HEK293 (cell line): ENCODE measurements around the gene CADM1.

Experiments used
- CTCF ChIA-PET: fragments of 350-600 bp; formaldehyde crosslinking; extraction: SDS; loops from one replicate; lab custom pipeline; 2021; ENCODE audit warnings: antibody characterized with exemption; lab: Yijun Ruan, JAX
- POLR2A ChIA-PET: fragments of 300-600 bp; formaldehyde crosslinking; extraction: SDS; loops from one replicate; lab custom pipeline; 2020; ENCODE audit warnings: antibody characterized with exemption, inconsistent platforms; lab: Yijun Ruan, JAX
- H3K27ac ChIP-seq: fragments of 200-500 bp; sonication (Bioruptor generic); 2 replicates; pipeline ENCODE4 v1.5.1; 2014; ENCODE audit warnings: low read depth, low read length, control low read depth, inconsistent platforms; ENCODE audit errors: extremely low read depth
- H3K36me3 ChIP-seq, 2 experiments: fragments of 200-500 bp in 1 of 2; sonication (Bioruptor generic) in 1 of 2; 1 replicate in 1 of 2; 2 replicates in 1 of 2; pipeline ENCODE4 v1.5.1; 2014 to 2017; ENCODE audit warnings: inconsistent platforms in 2 of 2, low read length in 2 of 2; ENCODE audit not compliant: control insufficient read depth in 2 of 2, insufficient read depth in 1 of 2
- H3K4me1 ChIP-seq: fragments of 200-500 bp; sonication (Bioruptor generic); 2 replicates; pipeline ENCODE4 v1.5.1; 2014; ENCODE audit warnings: mild to moderate bottlenecking, low read length, inconsistent platforms; ENCODE audit not compliant: control insufficient read depth, insufficient read depth
- H3K4me3 ChIP-seq: 2 replicates; pipeline ENCODE4 v1.5.1; 2011; ENCODE audit warnings: low read depth, mild to moderate bottlenecking, control low read depth, low read length, moderate library complexity
- H3K9me3 ChIP-seq: fragments of 200-500 bp; sonication (Bioruptor generic); 2 replicates; pipeline ENCODE4 v1.5.1; 2014; ENCODE audit warnings: low read depth, low read length, inconsistent platforms; ENCODE audit not compliant: control insufficient read depth, insufficient read depth
- GLI2 ChIP-seq: fragments of 450-650 bp; formaldehyde crosslinking; IDR thresholded peaks from 2 replicates; pipeline ENCODE4; 2017; ENCODE audit warnings: missing biosample characterization, missing genetic modification characterization, low read depth, borderline replicate concordance
- REPIN1 ChIP-seq: fragments of 450-650 bp; formaldehyde crosslinking; IDR thresholded peaks from 2 replicates; pipeline ENCODE4 v1.5.1; 2017; ENCODE audit warnings: missing biosample characterization, missing genetic modification characterization, low read depth
- SALL2 ChIP-seq: fragments of 450-650 bp; formaldehyde crosslinking; IDR thresholded peaks from 2 replicates; pipeline ENCODE4 v1.5.0; 2017; ENCODE audit warnings: missing biosample characterization, mild to moderate bottlenecking, missing genetic modification characterization, borderline replicate concordance
- SP2 ChIP-seq: fragments of 450-650 bp; formaldehyde crosslinking; IDR thresholded peaks from 2 replicates; pipeline ENCODE4 v1.5.1; 2016; ENCODE audit warnings: missing biosample characterization, missing genetic modification characterization
- SP7 ChIP-seq: fragments of 450-650 bp; formaldehyde crosslinking; IDR thresholded peaks from 2 replicates; pipeline ENCODE4 v1.5.1; 2016; ENCODE audit warnings: missing biosample characterization, missing genetic modification characterization
- ZFP3 ChIP-seq: fragments of 450-650 bp; formaldehyde crosslinking; IDR thresholded peaks from 2 replicates; pipeline ENCODE4 v1.5.1; 2016; ENCODE audit warnings: low read depth, missing biosample characterization, missing genetic modification characterization
- ZNF121 ChIP-seq: fragments of 450-650 bp; formaldehyde crosslinking; IDR thresholded peaks from 2 replicates; pipeline ENCODE4 v1.5.1; 2016; ENCODE audit warnings: missing biosample characterization, missing genetic modification characterization
- ZNF132 ChIP-seq: fragments of 450-650 bp; formaldehyde crosslinking; IDR thresholded peaks from 2 replicates; pipeline ENCODE4 v1.5.1; 2017; ENCODE audit warnings: missing biosample characterization, missing genetic modification characterization, borderline replicate concordance
- ZNF140 ChIP-seq: fragments of 450-650 bp; formaldehyde crosslinking; IDR thresholded peaks from 2 replicates; pipeline ENCODE4 v1.5.1; 2016; ENCODE audit warnings: missing biosample characterization, missing genetic modification characterization
- ZNF24 ChIP-seq: fragments of 450-650 bp; formaldehyde crosslinking; IDR thresholded peaks from 2 replicates; pipeline ENCODE4 v1.5.1; 2016; ENCODE audit warnings: missing biosample characterization, missing genetic modification characterization
- ZNF366 ChIP-seq: fragments of 450-650 bp; formaldehyde crosslinking; conservative IDR thresholded peaks from 2 replicates; pipeline ENCODE4 v1.5.1; 2016; ENCODE audit warnings: missing biosample characterization, missing genetic modification characterization
- ZNF391 ChIP-seq: fragments of 450-650 bp; formaldehyde crosslinking; IDR thresholded peaks from 2 replicates; pipeline ENCODE4 v1.5.1; 2016; ENCODE audit warnings: low read depth, missing biosample characterization, missing genetic modification characterization, borderline replicate concordance
- ZNF626 ChIP-seq: fragments of 450-650 bp; sonication (Bioruptor Pico); formaldehyde crosslinking; IDR thresholded peaks from 2 replicates; pipeline ENCODE4 v1.5.1; 2018; ENCODE audit warnings: missing biosample characterization, missing genetic modification characterization, inconsistent platforms
- ZNF658 ChIP-seq: fragments of 450-650 bp; formaldehyde crosslinking; IDR thresholded peaks from 2 replicates; pipeline ENCODE4; 2016; ENCODE audit warnings: missing biosample characterization, missing genetic modification characterization
- ZNF701 ChIP-seq: fragments of 450-650 bp; formaldehyde crosslinking; IDR thresholded peaks from 2 replicates; pipeline ENCODE4 v1.5.1; 2016; ENCODE audit warnings: missing biosample characterization, missing genetic modification characterization
- TF ChIP-seq, protein P1 (sequence below): fragments of 450-650 bp; formaldehyde crosslinking; IDR thresholded peaks from 2 replicates; pipeline ENCODE4 v1.5.1; 2016; ENCODE audit warnings: missing biosample characterization, missing genetic modification characterization
- TF ChIP-seq, protein P2 (sequence below): fragments of 450-650 bp; formaldehyde crosslinking; IDR thresholded peaks from 2 replicates; pipeline ENCODE4 v1.5.1; 2017; ENCODE audit warnings: missing biosample characterization, missing genetic modification characterization
- TF ChIP-seq, protein P3 (sequence below): fragments of 450-650 bp; formaldehyde crosslinking; IDR thresholded peaks from 2 replicates; pipeline ENCODE4 v1.5.1; 2016; ENCODE audit warnings: missing biosample characterization, missing genetic modification characterization

CADM1 gene

DNA sequence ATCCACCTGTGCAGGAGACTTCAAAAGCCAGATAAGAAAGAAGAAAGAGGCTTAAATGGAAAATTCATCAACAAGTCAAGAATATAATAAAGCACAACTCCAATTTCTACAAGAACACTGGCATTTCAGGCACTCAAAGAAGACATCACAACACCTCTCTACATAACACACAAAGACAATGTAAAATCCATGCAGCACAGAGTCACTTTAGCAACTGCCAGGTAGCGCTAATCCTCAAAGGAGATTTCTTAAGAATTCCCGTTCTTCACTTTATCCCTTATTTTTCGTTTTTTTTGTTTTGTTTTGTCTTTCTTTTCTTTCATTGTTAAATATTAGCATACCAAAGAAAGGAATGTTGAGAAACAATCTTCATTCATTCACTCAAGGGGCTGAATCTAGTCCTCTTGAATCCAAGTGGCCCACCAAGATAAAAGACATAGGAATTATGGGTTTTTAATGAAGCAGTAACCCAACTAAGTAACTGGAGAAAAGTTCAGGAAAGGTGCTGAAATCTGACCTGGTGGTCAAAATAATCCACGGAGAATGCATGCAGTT is 95.0 kb downstream of the CADM1 start:
- H3K4me3 ChIP-seq: no peak overlapping the region
- TF ChIP-seq ZFP3 (tag by site-specific recombination): no peak
- TF ChIP-seq ZNF140 (tag by site-specific recombination): no peak
- TF ChIP-seq ZNF132: no peak
- TF ChIP-seq, protein P1, sequence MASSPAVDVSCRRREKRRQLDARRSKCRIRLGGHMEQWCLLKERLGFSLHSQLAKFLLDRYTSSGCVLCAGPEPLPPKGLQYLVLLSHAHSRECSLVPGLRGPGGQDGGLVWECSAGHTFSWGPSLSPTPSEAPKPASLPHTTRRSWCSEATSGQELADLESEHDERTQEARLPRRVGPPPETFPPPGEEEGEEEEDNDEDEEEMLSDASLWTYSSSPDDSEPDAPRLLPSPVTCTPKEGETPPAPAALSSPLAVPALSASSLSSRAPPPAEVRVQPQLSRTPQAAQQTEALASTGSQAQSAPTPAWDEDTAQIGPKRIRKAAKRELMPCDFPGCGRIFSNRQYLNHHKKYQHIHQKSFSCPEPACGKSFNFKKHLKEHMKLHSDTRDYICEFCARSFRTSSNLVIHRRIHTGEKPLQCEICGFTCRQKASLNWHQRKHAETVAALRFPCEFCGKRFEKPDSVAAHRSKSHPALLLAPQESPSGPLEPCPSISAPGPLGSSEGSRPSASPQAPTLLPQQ (tag by site-specific recombination): no peak
- TF ChIP-seq, protein P2, sequence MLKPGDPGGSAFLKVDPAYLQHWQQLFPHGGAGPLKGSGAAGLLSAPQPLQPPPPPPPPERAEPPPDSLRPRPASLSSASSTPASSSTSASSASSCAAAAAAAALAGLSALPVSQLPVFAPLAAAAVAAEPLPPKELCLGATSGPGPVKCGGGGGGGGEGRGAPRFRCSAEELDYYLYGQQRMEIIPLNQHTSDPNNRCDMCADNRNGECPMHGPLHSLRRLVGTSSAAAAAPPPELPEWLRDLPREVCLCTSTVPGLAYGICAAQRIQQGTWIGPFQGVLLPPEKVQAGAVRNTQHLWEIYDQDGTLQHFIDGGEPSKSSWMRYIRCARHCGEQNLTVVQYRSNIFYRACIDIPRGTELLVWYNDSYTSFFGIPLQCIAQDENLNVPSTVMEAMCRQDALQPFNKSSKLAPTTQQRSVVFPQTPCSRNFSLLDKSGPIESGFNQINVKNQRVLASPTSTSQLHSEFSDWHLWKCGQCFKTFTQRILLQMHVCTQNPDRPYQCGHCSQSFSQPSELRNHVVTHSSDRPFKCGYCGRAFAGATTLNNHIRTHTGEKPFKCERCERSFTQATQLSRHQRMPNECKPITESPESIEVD (tag by site-specific recombination): no peak
- no peak for TF ChIP-seq SP2
- no peak for TF ChIP-seq SP7
- TF ChIP-seq, all 188 proteins: peak for 0
- ChIA-PET POLR2A (no interaction called here), CTCF (interaction anchor here (0.6 to 1.7 kb wide), 3 partner anchors 11 to 53 kb away, joined by 3 to 5 read pairs (median 3); no protein-coding TSS in a partner anchor)
- H3K9me3 ChIP-seq: no peaks in the 10 kb centered on the region
- H3K36me3 ChIP-seq: no peaks in the 10 kb centered on the region
- H3K4me1 ChIP-seq: peaks cover 17% of the 10 kb centered on the region
- H3K27ac ChIP-seq: no peak overlapping the region

DNA sequence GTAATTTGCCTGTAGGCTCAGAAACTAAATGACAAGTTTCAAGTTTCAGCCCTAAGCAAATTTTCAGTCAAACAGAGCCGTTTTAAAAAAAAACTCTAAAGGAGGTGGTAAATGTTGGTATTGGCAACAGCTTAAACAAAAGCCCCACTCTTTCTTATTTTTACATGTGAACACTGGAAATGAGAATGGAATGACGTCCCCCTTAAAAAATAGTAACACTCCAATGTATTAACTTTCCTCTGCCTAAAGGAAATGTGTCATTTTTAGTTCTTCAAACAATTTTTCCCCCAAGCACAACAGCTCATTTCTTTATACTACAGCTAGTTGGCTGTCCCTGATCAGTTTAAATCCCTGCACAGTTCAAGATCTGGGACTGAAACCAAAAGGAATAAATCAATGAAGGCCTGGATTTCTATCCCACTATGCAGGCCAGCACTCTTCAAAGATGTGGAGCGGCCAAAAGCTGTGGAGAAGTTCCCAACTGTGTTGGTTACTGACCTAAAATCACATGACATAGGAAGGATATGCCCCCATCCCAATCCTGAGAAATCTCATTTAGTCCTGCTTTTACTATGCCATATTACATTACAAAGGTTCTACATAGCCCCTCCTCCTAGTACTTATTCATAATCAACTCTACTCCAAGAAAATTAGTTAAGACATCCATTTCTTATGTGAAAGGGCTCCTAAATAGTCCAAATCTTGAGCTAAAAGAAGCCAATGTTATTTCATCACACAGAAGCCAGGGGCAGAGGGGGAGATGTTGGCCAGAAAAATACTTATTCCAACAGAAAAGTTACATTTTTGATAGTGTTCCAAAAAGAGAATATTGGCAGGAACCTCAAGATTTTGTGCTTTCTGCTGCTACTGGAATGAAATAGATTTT is 95.9 kb downstream of the CADM1 start:
- no peak for TF ChIP-seq ZNF626
- TF ChIP-seq, protein P2 (tag by site-specific recombination): peak; percentile 30
- no peak for TF ChIP-seq GLI2 (tag by site-specific recombination)
- no peak for TF ChIP-seq ZNF391 (tag by site-specific recombination)
- POLR2A ChIA-PET: no interaction called here
- Histone ChIP-seq H3K4me1 (peaks cover 17% of the 10 kb centered on the region), H3K9me3 (no peaks in the 10 kb centered on the region), H3K36me3 (no peaks in the 10 kb centered on the region), H3K4me3 (no peak overlapping the region), H3K27ac (no peak overlapping the region)
- CTCF ChIA-PET: interaction anchor here (0.6 to 0.9 kb wide), 3 partner anchors 36 to 253 kb away, joined by 3 to 4 read pairs (median 3); no protein-coding TSS in a partner anchor

DNA sequence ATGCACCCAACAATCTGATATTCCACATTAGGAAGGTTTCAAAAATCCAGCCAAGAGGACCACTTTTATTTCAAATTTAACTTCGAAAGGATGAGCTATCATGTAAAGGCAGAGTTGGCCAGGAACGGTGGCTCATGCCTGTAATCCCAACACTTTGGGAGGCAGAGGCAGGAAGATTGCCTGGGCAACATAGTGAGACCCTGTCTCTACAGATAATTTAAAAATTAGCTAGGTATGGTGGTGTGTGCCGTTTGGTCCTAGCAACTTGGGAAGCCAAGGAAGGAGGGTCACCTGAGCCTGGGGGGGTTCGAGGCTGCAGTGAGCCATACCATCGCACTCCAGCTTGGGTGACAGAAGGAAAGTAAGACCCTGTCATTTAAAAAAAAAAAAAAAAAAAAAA is 96.7 kb downstream of the CADM1 start:
- POLR2A ChIA-PET: no interaction called here
- TF ChIP-seq ZNF24 (tag by site-specific recombination) (no peak), ZNF701 (no peak), ZNF658 (tag by site-specific recombination) (no peak), REPIN1 (tag by site-specific recombination) (no peak), ZNF121 (tag by site-specific recombination) (0 out of 2 replicates have a peak, but pooled peaks have one; percentile 54), ZNF366 (tag by site-specific recombination) (no peak), SALL2 (tag by site-specific recombination) (no peak)
- TF ChIP-seq, protein P3, sequence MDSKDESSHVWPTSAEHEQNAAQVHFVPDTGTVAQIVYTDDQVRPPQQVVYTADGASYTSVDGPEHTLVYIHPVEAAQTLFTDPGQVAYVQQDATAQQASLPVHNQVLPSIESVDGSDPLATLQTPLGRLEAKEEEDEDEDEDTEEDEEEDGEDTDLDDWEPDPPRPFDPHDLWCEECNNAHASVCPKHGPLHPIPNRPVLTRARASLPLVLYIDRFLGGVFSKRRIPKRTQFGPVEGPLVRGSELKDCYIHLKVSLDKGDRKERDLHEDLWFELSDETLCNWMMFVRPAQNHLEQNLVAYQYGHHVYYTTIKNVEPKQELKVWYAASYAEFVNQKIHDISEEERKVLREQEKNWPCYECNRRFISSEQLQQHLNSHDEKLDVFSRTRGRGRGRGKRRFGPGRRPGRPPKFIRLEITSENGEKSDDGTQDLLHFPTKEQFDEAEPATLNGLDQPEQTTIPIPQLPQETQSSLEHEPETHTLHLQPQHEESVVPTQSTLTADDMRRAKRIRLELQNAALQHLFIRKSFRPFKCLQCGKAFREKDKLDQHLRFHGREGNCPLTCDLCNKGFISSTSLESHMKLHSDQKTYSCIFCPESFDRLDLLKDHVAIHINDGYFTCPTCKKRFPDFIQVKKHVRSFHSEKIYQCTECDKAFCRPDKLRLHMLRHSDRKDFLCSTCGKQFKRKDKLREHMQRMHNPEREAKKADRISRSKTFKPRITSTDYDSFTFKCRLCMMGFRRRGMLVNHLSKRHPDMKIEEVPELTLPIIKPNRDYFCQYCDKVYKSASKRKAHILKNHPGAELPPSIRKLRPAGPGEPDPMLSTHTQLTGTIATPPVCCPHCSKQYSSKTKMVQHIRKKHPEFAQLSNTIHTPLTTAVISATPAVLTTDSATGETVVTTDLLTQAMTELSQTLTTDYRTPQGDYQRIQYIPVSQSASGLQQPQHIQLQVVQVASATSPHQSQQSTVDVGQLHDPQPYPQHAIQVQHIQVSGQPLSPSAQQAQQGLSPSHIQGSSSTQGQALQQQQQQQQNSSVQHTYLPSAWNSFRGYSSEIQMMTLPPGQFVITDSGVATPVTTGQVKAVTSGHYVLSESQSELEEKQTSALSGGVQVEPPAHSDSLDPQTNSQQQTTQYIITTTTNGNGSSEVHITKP (tag by site-specific recombination): no peak

More for the DNA sequence above, 96.7 kb downstream of the CADM1 start:
- Histone ChIP-seq H3K36me3 (no peaks in the 10 kb centered on the region), H3K4me1 (peaks cover 19% of the 10 kb centered on the region), H3K27ac (no peak overlapping the region), H3K9me3 (no peaks in the 10 kb centered on the region), H3K4me3 (no peak overlapping the region)
- CTCF ChIA-PET: interaction anchor here (0.6 to 0.7 kb wide), 3 partner anchors 35 to 606 kb away, joined by 3 to 4 read pairs (median 3); no protein-coding TSS in a partner anchor
